Measurements from ENCODE around the gene TNFRSF6B. TPM values are rescaled to one million over a fixed set of nuclear protein-coding genes. Genes with fewer than 3 reads are reported as not detected.

Gene TNFRSF6B
- total and polyA plus RNA-seq, 4 donors: 1.6 to 195 (median 32.7) TPM

GRCh38 chr20:63742381-63743024, 46.1 kb downstream of the TNFRSF6B start:
- Histone ChIP-seq H3K9me3 (ENCODE audit: control insufficient read depth in 4 of 4, insufficient read depth in 3 of 4, low read length in 3 of 4) (no peaks in the 10 kb centered on the region), H3K27me3 (ENCODE audit: control insufficient read depth in 3 of 3, insufficient read depth in 3 of 3, low read length in 2 of 3) (no peaks in the 10 kb centered on the region), H3K4me1 (ENCODE audit: control insufficient read depth in 5 of 5, insufficient read depth in 5 of 5, low read length in 5 of 5) (peaks cover 0 to 33% (median 11%) of the 10 kb centered on the region in 5 donors), H3K36me3 (ENCODE audit: control insufficient read depth in 4 of 4, insufficient read depth in 4 of 4, low read length in 4 of 4) (peaks cover 0 to 30% (median 8%) of the 10 kb centered on the region in 4 donors), H3K9ac (ENCODE audit: insufficient read depth in 1 of 2, low read length in 2 of 2) (no peak overlapping the region), H3K27ac (ENCODE audit: low read depth in 1 of 2, low read length in 1 of 2) (no peak overlapping the region), H3K4me3 (no peak overlapping the region)
- ATAC-seq (ENCODE audit: insufficient read depth, low FRiP score) (no peak), DNase-seq (no peak)
- WGBS, 2 donors: 91 to 92% methylated on average over 37 of the region's 37 CpGs
- TF ChIP-seq CTCF (IDR thresholded peaks at IDR 0.05; ENCODE audit: control extremely low read depth, extremely low read depth): no peak

- H3K9ac ChIP-seq (ENCODE audit: insufficient read depth in 1 of 2, low read length in 2 of 2): no peak overlapping the region
- H3K27ac ChIP-seq (ENCODE audit: low read depth in 1 of 2, low read length in 1 of 2): no peak overlapping the region
- DNase-seq: no peak
- H3K36me3 ChIP-seq (ENCODE audit: control insufficient read depth in 4 of 4, insufficient read depth in 4 of 4, low read length in 4 of 4): peaks cover 0 to 30% (median 8%) of the 10 kb centered on the region in 4 donors
- no peak for TF ChIP-seq CTCF (IDR thresholded peaks at IDR 0.05; ENCODE audit: control extremely low read depth, extremely low read depth)
- H3K4me1 ChIP-seq (ENCODE audit: control insufficient read depth in 5 of 5, insufficient read depth in 5 of 5, low read length in 5 of 5): peaks cover 0 to 29% (median 11%) of the 10 kb centered on the region in 5 donors
- no peaks in the 10 kb centered on the region for H3K27me3 ChIP-seq (ENCODE audit: control insufficient read depth in 3 of 3, insufficient read depth in 3 of 3, low read length in 2 of 3)
- H3K4me3 ChIP-seq: no peak overlapping the region
- WGBS, 2 donors: 89 to 90% methylated on average over 31 of the region's 31 CpGs
- ATAC-seq (ENCODE audit: insufficient read depth, low FRiP score): no peak
- H3K9me3 ChIP-seq (ENCODE audit: control insufficient read depth in 4 of 4, insufficient read depth in 3 of 4, low read length in 3 of 4): no peaks in the 10 kb centered on the region
Measured at GRCh38 chr20:63743210-63743970, 46.9 kb downstream of the TNFRSF6B start.

- Histone ChIP-seq H3K27ac (ENCODE audit: low read depth in 1 of 2, low read length in 1 of 2) (no peak overlapping the region), H3K36me3 (ENCODE audit: control insufficient read depth in 4 of 4, insufficient read depth in 4 of 4, low read length in 4 of 4) (peaks cover 0 to 30% (median 8%) of the 10 kb centered on the region in 4 donors), H3K9ac (ENCODE audit: insufficient read depth in 1 of 2, low read length in 2 of 2) (no peak overlapping the region), H3K9me3 (ENCODE audit: control insufficient read depth in 4 of 4, insufficient read depth in 3 of 4, low read length in 3 of 4) (no peaks in the 10 kb centered on the region), H3K4me3 (no peak overlapping the region), H3K27me3 (ENCODE audit: control insufficient read depth in 3 of 3, insufficient read depth in 3 of 3, low read length in 2 of 3) (no peaks in the 10 kb centered on the region), H3K4me1 (ENCODE audit: control insufficient read depth in 5 of 5, insufficient read depth in 5 of 5, low read length in 5 of 5) (peaks cover 0 to 21% (median 11%) of the 10 kb centered on the region in 5 donors)
- ATAC-seq (ENCODE audit: insufficient read depth, low FRiP score): no peak
- TF ChIP-seq CTCF (IDR thresholded peaks at IDR 0.05; ENCODE audit: control extremely low read depth, extremely low read depth): no peak
- WGBS, 2 donors: 77 to 81% methylated on average over 4 of the region's 4 CpGs
- DNase-seq: no peak
Measured at GRCh38 chr20:63744158-63744557, 47.7 kb downstream of the TNFRSF6B start.
